ENCODE results near the gene PDF. TPM values are rescaled to one million over a fixed set of nuclear protein-coding genes. Genes with fewer than 3 reads are reported as not detected.
"Not testable (repeated sequence)": the region's sequence is repeated elsewhere in the genome, so short reads cannot be mapped to it uniquely, and the experiment has no call there.

The PDF gene
- total RNA-seq, 1 donor from 2014 or later = 49.9 TPM

DNA sequence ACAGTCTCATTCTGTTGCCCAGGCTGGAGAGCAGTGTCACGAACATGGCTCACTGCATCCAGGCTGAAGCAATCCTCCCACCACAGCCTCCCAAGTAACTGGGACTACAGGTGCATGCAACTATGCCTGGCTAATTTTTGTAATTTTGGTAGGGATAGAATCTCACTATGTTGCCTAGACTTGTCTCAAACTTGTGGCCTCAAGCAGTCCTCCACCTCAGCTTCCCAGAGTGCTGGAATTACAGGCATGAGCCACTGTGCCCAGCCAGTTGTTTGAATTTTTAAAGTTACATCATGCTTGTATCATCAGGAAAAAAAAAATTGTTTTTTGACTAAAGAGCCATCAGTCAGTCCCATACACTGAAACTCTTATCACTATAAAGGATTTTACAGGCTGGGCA, 36.3 kb downstream of the PDF start:
- intact Hi-C loops (cut with DNase I) = no loop called here
- TF ChIP-seq, protein P1, sequence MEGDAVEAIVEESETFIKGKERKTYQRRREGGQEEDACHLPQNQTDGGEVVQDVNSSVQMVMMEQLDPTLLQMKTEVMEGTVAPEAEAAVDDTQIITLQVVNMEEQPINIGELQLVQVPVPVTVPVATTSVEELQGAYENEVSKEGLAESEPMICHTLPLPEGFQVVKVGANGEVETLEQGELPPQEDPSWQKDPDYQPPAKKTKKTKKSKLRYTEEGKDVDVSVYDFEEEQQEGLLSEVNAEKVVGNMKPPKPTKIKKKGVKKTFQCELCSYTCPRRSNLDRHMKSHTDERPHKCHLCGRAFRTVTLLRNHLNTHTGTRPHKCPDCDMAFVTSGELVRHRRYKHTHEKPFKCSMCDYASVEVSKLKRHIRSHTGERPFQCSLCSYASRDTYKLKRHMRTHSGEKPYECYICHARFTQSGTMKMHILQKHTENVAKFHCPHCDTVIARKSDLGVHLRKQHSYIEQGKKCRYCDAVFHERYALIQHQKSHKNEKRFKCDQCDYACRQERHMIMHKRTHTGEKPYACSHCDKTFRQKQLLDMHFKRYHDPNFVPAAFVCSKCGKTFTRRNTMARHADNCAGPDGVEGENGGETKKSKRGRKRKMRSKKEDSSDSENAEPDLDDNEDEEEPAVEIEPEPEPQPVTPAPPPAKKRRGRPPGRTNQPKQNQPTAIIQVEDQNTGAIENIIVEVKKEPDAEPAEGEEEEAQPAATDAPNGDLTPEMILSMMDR (IDR thresholded peaks at IDR 0.05) = no peak
- H3K9me3 ChIP-seq = no peaks in the 10 kb centered on the region
- no peak for DNase-seq (ENCODE audit: low spot score in 2 of 2)
- H3K4me3 ChIP-seq = no peak overlapping the region
- H3K36me3 ChIP-seq = no peaks in the 10 kb centered on the region
- H3K27me3 ChIP-seq = no peaks in the 10 kb centered on the region
- no peaks in the 10 kb centered on the region for H3K4me1 ChIP-seq
- H3K27ac ChIP-seq = no peak overlapping the region

GRCh38 chr16:69293401-69293800, 37.0 kb downstream of the PDF start:
- no peaks in the 10 kb centered on the region for H3K9me3 ChIP-seq
- H3K36me3 ChIP-seq = no peaks in the 10 kb centered on the region
- TF ChIP-seq, protein P1 (IDR thresholded peaks at IDR 0.05) = no peak
- H3K27ac ChIP-seq = no peak overlapping the region
- no peaks in the 10 kb centered on the region for H3K27me3 ChIP-seq
- H3K4me3 ChIP-seq = no peak overlapping the region
- no peak for DNase-seq (ENCODE audit: low spot score in 2 of 2)
- no peaks in the 10 kb centered on the region for H3K4me1 ChIP-seq
- intact Hi-C loops (cut with DNase I) = no loop called here

DNA sequence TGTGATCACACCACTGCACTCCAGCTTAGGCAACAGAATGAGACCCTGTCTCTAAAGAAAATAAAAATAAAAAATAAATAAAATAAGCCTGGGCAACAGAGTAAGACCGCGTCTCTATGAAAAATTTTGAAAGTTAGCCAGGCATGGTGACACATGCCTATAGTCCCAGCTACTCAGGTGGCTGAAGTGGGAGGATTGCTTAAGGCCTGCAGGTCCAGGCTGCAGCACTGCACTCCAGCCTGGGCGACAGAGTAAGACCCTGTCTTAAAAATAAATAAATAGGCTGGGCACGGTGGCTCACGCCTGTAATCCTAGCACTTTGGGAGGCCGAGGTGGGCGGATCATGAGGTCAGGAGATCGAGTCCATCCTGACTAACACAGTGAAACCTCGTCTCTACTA, 38.7 kb downstream of the PDF start:
- H3K36me3 ChIP-seq; H3K9me3 ChIP-seq; H3K27ac ChIP-seq; H3K27me3 ChIP-seq; DNase-seq (ENCODE audit: low spot score in 2 of 2); H3K4me3 ChIP-seq; intact Hi-C loops (cut with DNase I); H3K4me1 ChIP-seq: not testable (repeated sequence)

DNA sequence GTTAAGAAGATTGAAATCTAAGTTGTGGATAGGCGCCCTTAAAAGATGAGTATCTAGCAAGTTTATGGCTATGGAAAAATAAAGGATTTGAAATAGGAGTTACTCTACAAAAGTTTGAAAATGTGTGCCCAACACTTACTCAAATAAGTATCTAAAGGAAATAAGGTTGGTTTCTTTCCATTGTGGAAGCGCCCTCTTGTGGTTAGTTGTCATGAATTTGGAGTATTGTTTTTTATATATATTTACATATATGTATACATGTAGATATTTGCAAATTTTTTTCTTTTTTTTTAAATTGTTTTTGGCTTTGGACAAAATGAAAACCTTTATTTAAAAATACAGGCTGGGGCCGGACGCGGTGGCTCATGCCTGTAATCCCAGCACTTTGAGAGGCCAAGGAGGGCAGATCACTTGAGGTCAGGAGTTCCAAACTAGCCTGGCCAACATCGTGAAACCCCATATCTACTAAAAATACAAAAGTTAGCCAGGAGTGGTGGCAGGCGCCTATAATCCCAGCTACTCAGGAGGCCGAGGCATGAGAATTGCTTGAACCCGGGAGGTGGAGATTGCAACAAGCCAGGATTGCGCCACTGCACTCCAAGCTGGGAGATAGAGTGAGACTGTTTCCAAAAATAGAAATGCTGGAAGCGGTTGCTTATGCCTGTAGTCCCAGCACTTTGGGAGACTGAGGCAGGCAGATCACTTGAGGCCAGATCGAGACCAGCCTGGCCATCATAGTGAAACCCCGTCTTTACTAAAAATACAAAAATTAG, 43.3 kb downstream of the PDF start:
- DNase-seq (ENCODE audit: low spot score in 2 of 2) = peak; percentile 29 to 88
- intact Hi-C loops (cut with DNase I) = loop anchor here (1.0 kb wide), 1 partner anchor 137 kb away; no protein-coding TSS in a partner anchor
- peak overlapping the region; percentile 63 to 71 for H3K27ac ChIP-seq

GRCh38 chr16:69285240-69285639, 45.1 kb downstream of the PDF start:
- Histone ChIP-seq H3K9me3 (no peaks in the 10 kb centered on the region), H3K36me3 (peaks cover 6 to 9% of the 10 kb centered on the region in 2 donors), H3K4me3 (no peak overlapping the region), H3K27me3 (no peaks in the 10 kb centered on the region), H3K4me1 (peaks cover 8 to 14% of the 10 kb centered on the region in 2 donors), H3K27ac (no peak overlapping the region)
- intact Hi-C loops (cut with DNase I) = no loop called here
- TF ChIP-seq, protein P1 (IDR thresholded peaks at IDR 0.05) = no peak
- DNase-seq (ENCODE audit: low spot score in 2 of 2) = no peak

More for the DNA sequence above, 43.3 kb downstream of the PDF start:
- TF ChIP-seq, protein P1 (IDR thresholded peaks at IDR 0.05) = peak; percentile 31 to 68 (median 56)
- Histone ChIP-seq H3K9me3 (no peaks in the 10 kb centered on the region), H3K27me3 (no peaks in the 10 kb centered on the region), H3K36me3 (peaks cover 6 to 9% of the 10 kb centered on the region in 2 donors), H3K4me3 (no peak overlapping the region), H3K4me1 (peaks cover 8 to 14% of the 10 kb centered on the region in 2 donors)

DNA sequence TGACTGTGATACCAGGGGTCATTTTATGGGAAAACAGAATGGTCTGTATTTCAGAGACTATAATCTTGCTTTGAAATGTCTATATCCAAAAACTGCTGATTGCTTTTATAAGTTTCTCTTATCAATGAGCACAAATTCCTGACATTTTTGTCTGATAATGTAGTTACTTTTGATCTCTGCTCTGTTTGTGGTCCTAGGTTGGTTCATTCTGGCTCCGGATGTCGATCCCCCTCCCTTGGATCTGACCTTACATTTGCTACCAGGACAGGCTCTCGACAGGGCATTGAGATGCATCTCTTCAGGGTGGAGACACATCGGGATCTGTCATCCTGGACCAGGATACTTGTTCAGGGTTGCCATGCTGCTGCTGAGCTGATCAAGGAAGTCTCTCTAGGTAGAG, 46.5 kb downstream of the PDF start:
- H3K4me1 ChIP-seq = peaks cover 8 to 14% of the 10 kb centered on the region in 2 donors
- H3K9me3 ChIP-seq = no peaks in the 10 kb centered on the region
- TF ChIP-seq, protein P1 (IDR thresholded peaks at IDR 0.05) = no peak
- intact Hi-C loops (cut with DNase I) = no loop called here
- no peak for DNase-seq (ENCODE audit: low spot score in 2 of 2)
- no peak overlapping the region for H3K4me3 ChIP-seq
- no peak overlapping the region for H3K27ac ChIP-seq
- no peaks in the 10 kb centered on the region for H3K27me3 ChIP-seq
- peaks cover 6 to 9% of the 10 kb centered on the region in 2 donors for H3K36me3 ChIP-seq
